Upper lobe of left lung (tissue), 6 donors: ENCODE data around the gene FRAS1. TPM values are rescaled to one million over a fixed set of nuclear protein-coding genes. Genes with fewer than 3 reads are reported as not detected.

Experiments
- ATAC-seq, 2 donors: fragments of 200-7000 bp; cut with Tn5 transposase; one replicate each; pipeline ENCODE4 v1.9.1; 2022; ENCODE audit warnings: mild to moderate bottlenecking in 2 of 2, moderate library complexity in 2 of 2; ENCODE audit not compliant: low FRiP score in 2 of 2
- DNase-seq, 2 donors: peaks; one replicate each; pipeline ENCODE4 v3.0.0-alpha.2; 2019 to 2020
- H3K27ac ChIP-seq, 4 donors: fragments of 200-600 bp; sonication (generic); one replicate each; pipeline ENCODE4 v1.5.1; 2016 to 2019
- H3K27me3 ChIP-seq, 4 donors: fragments of 200-600 bp; sonication (generic); one replicate each; pipeline ENCODE4 v1.5.1; 2017 to 2019
- H3K36me3 ChIP-seq, 4 donors: fragments of 200-600 bp; sonication (generic); one replicate each; pipeline ENCODE4 v1.5.1; 2016 to 2019
- H3K4me1 ChIP-seq, 4 donors: fragments of 200-600 bp; sonication (generic); one replicate each; pipeline ENCODE4 v1.5.1; 2018 to 2019
- H3K4me3 ChIP-seq, 4 donors: fragments of 200-600 bp; sonication (generic); one replicate each; pipeline ENCODE4 v1.5.1; 2017 to 2019; ENCODE audit warnings: mild to moderate bottlenecking in 2 of 4, moderate library complexity in 1 of 4
- H3K9me3 ChIP-seq, 4 donors: fragments of 200-600 bp; sonication (generic); one replicate each; pipeline ENCODE4 v1.5.1; 2018 to 2019
- EP300 ChIP-seq, 4 donors: sonication (generic); formaldehyde crosslinking; IDR thresholded peaks; one replicate each; pipeline ENCODE4 v1.5.1; 2017; ENCODE audit warnings: antibody characterized with exemption in 4 of 4, control low read depth in 2 of 4
- POLR2A ChIP-seq, 4 donors: fragments of 450-650 bp; IDR thresholded peaks; one replicate each; pipeline ENCODE4 v1.5.1; 2016 to 2017; ENCODE audit warnings: antibody characterized with exemption in 4 of 4, mild to moderate bottlenecking in 2 of 4
- POLR2AphosphoS5 ChIP-seq, 2 donors: sonication (generic); formaldehyde crosslinking; IDR thresholded peaks; one replicate each; pipeline ENCODE4 v1.5.1; 2017; ENCODE audit warnings: antibody characterized with exemption in 2 of 2
- WGBS, 2 donors: methylation state at CpG; one replicate each; pipeline ENCODE4 v1.1.5; 2017 to 2018; 5-methylcytosine and 5-hydroxymethylcytosine counted together
- total RNA-seq, 6 donors: library from RNA; depleted of rRNA in 4 of 6; stranded (reverse); fragments of >200 nt in 4 of 6; gene quantifications; one replicate each; pipeline versions ENCODE4 v1.1.0 to v1.2.1, GENCODE V29; 2016 to 2021
- TF ChIP-seq, protein P1 (sequence below), 6 experiments: fragments of 450-650 bp in 4 of 6; fragments of 200-600 bp in 2 of 6; sonication (generic) in 2 of 6; IDR thresholded peaks; one replicate each; pipeline ENCODE4 v1.5.1; 2016 to 2019; ENCODE audit warnings: antibody characterized with exemption in 6 of 6
- donor health status: DM: no; HTN: no; CAD: no; lungs with moderate emphysema.
- donor health status: DM: no; HTN: yes; CAD: no; lungs with severe emphysema.

The FRAS1 gene
- total RNA-seq, 6 donors from 2014 or later = 3.9 to 11.2 (median 6.7) TPM

DNA sequence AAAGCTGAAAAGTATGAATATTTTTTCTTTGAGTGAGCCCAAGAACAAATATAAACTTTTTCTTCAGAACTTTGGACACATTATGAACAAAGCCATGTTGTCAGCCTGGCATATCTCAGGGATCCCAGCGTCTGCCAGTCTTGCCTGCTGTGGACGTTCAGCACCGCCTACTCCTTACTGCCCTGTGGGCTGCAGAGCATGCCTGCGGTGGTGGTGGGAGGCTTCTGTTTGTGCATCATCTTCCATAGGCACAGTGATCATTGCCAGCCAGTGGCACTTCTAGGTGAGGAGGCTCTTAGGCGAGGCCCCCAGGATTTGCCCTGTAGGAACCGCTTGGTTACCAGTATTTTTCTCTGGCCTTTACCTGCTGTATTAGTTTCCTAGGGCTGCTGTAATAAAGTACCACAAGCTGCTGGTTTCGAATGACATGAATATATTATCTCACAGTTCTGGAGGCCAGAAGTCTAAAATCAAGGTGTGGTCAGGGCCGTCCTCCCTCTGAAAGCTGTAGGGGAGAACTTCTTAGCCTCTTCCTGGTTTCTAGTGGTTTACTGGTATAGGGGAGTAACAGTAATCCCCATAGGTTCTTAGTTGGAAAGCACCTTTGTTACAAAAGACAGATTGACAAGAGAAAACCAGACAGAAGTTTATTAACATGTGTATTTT, 509.8 kb downstream of the FRAS1 start:
- peaks cover 0 to 25% (median 16%) of the 10 kb centered on the region in 4 donors for H3K4me1 ChIP-seq
- 84 to 88% methylated on average over 8 of the region's 8 CpGs for WGBS, 2 donors
- no peak overlapping the region for H3K4me3 ChIP-seq
- TF ChIP-seq EP300 (IDR thresholded peaks at IDR 0.05) = no peak
- TF ChIP-seq POLR2A (IDR thresholded peaks at IDR 0.05) = no peak
- no peak for TF ChIP-seq POLR2AphosphoS5 (IDR thresholded peaks at IDR 0.05)
- TF ChIP-seq, protein P1, sequence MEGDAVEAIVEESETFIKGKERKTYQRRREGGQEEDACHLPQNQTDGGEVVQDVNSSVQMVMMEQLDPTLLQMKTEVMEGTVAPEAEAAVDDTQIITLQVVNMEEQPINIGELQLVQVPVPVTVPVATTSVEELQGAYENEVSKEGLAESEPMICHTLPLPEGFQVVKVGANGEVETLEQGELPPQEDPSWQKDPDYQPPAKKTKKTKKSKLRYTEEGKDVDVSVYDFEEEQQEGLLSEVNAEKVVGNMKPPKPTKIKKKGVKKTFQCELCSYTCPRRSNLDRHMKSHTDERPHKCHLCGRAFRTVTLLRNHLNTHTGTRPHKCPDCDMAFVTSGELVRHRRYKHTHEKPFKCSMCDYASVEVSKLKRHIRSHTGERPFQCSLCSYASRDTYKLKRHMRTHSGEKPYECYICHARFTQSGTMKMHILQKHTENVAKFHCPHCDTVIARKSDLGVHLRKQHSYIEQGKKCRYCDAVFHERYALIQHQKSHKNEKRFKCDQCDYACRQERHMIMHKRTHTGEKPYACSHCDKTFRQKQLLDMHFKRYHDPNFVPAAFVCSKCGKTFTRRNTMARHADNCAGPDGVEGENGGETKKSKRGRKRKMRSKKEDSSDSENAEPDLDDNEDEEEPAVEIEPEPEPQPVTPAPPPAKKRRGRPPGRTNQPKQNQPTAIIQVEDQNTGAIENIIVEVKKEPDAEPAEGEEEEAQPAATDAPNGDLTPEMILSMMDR (IDR thresholded peaks at IDR 0.05) = no peak
- no peaks in the 10 kb centered on the region for H3K9me3 ChIP-seq
- H3K27me3 ChIP-seq = no peaks in the 10 kb centered on the region
- ATAC-seq = no peak
- peaks cover 0 to 13% (median 0%) of the 10 kb centered on the region in 4 donors for H3K36me3 ChIP-seq
- DNase-seq = no peak
- H3K27ac ChIP-seq = peak overlapping the region in 1 of 4 donors; percentile 32

- no peak overlapping the region for H3K4me3 ChIP-seq
- WGBS, 2 donors = 82 to 93% methylated on average over 2 of the region's 2 CpGs
- no peak for DNase-seq
- H3K9me3 ChIP-seq = no peaks in the 10 kb centered on the region
- H3K27ac ChIP-seq = peak overlapping the region in 2 of 4 donors; percentile 31 to 32
- TF ChIP-seq, protein P1 (IDR thresholded peaks at IDR 0.05) = no peak
- no peak for TF ChIP-seq POLR2A (IDR thresholded peaks at IDR 0.05)
- no peak for TF ChIP-seq EP300 (IDR thresholded peaks at IDR 0.05)
- TF ChIP-seq POLR2AphosphoS5 (IDR thresholded peaks at IDR 0.05) = no peak
- no peak for ATAC-seq
- peaks cover 0 to 19% (median 14%) of the 10 kb centered on the region in 4 donors for H3K4me1 ChIP-seq
- H3K27me3 ChIP-seq = no peaks in the 10 kb centered on the region
- peaks cover 0 to 14% (median 0%) of the 10 kb centered on the region in 4 donors for H3K36me3 ChIP-seq
Measured at GRCh38 chr4:78567500-78568060, 510.5 kb downstream of the FRAS1 start.

- TF ChIP-seq, protein P1 (IDR thresholded peaks at IDR 0.05) = no peak
- no peak for TF ChIP-seq POLR2AphosphoS5 (IDR thresholded peaks at IDR 0.05)
- TF ChIP-seq EP300 (IDR thresholded peaks at IDR 0.05) = no peak
- TF ChIP-seq POLR2A (IDR thresholded peaks at IDR 0.05) = no peak
- H3K4me3 ChIP-seq = no peak overlapping the region
- H3K36me3 ChIP-seq = peaks cover 0 to 14% (median 0%) of the 10 kb centered on the region in 4 donors
- peaks cover 0 to 19% (median 14%) of the 10 kb centered on the region in 4 donors for H3K4me1 ChIP-seq
- DNase-seq (no peak), ATAC-seq (peak in 1 of 2 donors; percentile 48)
- H3K27me3 ChIP-seq = no peaks in the 10 kb centered on the region
- H3K27ac ChIP-seq = peak overlapping the region; percentile 20 to 31 (median 22)
- H3K9me3 ChIP-seq = no peaks in the 10 kb centered on the region
- WGBS, 2 donors = 80% methylated on average over 3 of the region's 3 CpGs
Measured at GRCh38 chr4:78568640-78569305, 511.6 kb downstream of the FRAS1 start.

DNA sequence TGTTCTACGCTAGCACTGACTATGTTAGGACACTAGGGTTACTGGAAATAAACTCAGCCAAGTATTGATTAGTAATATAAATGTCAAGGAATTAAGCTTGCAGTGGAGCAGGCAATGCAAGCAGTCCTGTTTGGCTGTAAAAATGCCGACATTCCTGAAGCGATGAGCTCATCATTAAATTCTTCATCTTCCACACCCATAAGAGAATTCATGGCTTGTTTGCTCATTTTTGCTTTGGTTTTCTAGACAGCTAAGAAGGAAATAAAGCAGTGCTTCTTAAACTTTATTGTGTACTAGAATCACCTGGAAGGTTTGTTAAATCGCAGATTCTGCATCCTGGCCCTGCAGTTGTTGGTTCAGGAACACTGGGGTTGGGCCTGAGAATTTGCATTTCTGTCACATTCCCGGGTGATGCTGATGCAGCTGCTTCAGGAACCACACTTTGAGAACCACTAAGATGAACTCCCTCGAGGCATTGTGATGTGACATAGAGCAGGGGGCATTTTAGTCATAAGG, 512.2 kb downstream of the FRAS1 start:
- TF ChIP-seq POLR2AphosphoS5 (IDR thresholded peaks at IDR 0.05) (no peak), POLR2A (IDR thresholded peaks at IDR 0.05) (no peak), EP300 (IDR thresholded peaks at IDR 0.05) (no peak)
- TF ChIP-seq, protein P1 (IDR thresholded peaks at IDR 0.05) = no peak
- ATAC-seq (peak; percentile 32 to 85), DNase-seq (no peak)
- Histone ChIP-seq H3K36me3 (peaks cover 0 to 14% (median 0%) of the 10 kb centered on the region in 4 donors), H3K4me1 (peaks cover 0 to 19% (median 14%) of the 10 kb centered on the region in 4 donors), H3K4me3 (no peak overlapping the region), H3K9me3 (no peaks in the 10 kb centered on the region), H3K27ac (peak overlapping the region; percentile 3 to 45 (median 37)), H3K27me3 (no peaks in the 10 kb centered on the region)
- 62 to 66% methylated on average over 6 of the region's 6 CpGs for WGBS, 2 donors
